NT2/D1 (cell line): Measurements from ENCODE around the gene DBNDD2.

Experiments
- SUZ12 ChIP-seq: IDR thresholded peaks from 2 replicates; pipeline ENCODE4 v1.6.1; 2011; ENCODE audit not compliant: insufficient read length, insufficient read depth; ENCODE audit errors: extremely low read depth
- ZNF274 ChIP-seq: IDR thresholded peaks from 2 replicates; pipeline ENCODE4 v1.6.1; 2011; ENCODE audit warnings: mild to moderate bottlenecking, low read depth, low read length

DNA sequence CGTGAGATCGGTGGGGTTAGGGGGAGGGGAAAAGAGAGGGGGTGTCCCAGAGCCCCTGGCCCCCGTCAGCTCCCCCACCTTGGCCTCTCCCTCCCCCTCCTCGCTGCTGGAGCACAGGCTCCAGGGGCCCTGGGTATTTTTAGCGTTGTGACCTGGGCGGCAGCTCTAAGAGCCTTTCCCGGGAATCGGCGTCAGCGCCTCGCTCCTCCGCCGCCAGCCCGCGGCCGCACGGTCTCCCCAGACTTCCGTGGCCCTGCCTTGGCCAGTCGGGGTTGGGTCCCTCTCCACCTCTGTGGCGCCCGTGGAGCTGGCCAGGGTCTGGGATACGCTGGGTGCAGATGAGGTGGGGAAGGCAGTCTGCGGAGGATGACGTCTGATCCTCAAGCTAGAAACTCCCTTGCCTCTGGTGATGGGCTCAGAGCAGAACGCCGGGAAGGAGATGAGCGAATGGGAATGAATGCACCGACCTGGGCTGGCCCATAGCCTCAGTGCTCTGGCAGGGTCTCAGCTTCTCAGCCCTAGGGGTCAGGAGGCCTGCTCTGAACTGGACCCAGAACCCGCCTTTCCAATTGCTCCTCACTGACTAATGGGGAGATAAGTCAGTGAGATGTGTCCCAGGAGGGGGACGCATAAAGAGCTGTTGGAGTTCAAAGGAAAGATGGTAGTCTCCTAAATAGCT, 883 bp upstream of the DBNDD2 start:
- TF ChIP-seq ZNF274 (no peak), SUZ12 (no peak)
